ENCODE data around the gene TNIK.

DNA sequence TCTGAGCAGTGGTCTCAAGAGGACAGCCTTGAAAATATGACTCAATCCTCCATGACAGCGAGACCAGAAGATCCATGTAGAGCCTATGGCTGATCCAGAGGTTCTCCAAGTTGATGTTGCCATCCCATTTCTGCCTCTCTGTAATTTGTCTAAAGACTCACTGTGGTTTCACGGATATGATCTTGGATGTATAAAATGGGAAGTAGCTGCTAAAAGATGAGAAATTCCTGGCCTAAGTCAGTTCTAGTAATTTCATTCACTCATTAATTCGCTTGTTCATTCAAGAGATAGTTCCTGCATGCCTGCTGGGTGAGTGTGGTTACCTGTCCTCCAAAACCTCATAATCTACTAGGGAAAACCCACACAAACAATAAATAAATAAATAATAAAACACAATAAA, 145.9 kb downstream of the TNIK start:
- no peak for TF ChIP-seq CTCF (conservative IDR thresholded peaks at IDR 0.05)
- TF ChIP-seq ZFX (IDR thresholded peaks at IDR 0.05), result no peak
